AG09319 (cell line): ENCODE results near the gene ZNF223.
A peak's percentile ranks its signal among the peaks of the same experiment; 100 is the strongest.

ENCODE experiments used
- DNase-seq: peaks from one replicate; pipeline ENCODE4 v3.0.0-alpha.2; 2010; ENCODE audit warnings: low read depth; ENCODE audit errors: extremely low read depth
- CTCF ChIP-seq: IDR thresholded peaks from 2 replicates; pipeline ENCODE4 v1.5.1; 2011; ENCODE audit warnings: low read depth, mild to moderate bottlenecking, inconsistent platforms, low read length, moderate library complexity

ZNF223 gene

GRCh38 chr19:44071824-44072542 lies 20.1 kb downstream of the ZNF223 start, which contains the start of gene ZNF284:
Gene ZNF284, plus strand, starts transcription at chr19:44072159. Its CDS starts 4,231 bp downstream, at chr19:44076390.
- no peak for TF ChIP-seq CTCF
- peak; percentile 57 for DNase-seq

- DNase-seq: no peak
These were observed 20.9 kb downstream of the ZNF223 start for GRCh38 chr19:44072543-44073401.

GRCh38 chr19:44076325-44076724 lies 24.5 kb downstream of the ZNF223 start:
- no peak for TF ChIP-seq CTCF
- DNase-seq: no peak

More at GRCh38 chr19:44072543-44073401, 20.9 kb downstream of the ZNF223 start:
- peak; percentile 14 for TF ChIP-seq CTCF

- no peak for DNase-seq
- TF ChIP-seq CTCF: no peak
These were observed 40.3 kb downstream of the ZNF223 start for GRCh38 chr19:44092108-44092507.

GRCh38 chr19:44093931-44094765 lies 42.3 kb downstream of the ZNF223 start, which contains the start of gene ZNF224:
Gene ZNF224, plus strand, starts transcription at chr19:44094361. Its CDS starts 3,513 bp downstream, at chr19:44097874.
- DNase-seq: peak; percentile 61
- TF ChIP-seq CTCF: no peak

GRCh38 chr19:44107751-44108150 lies 55.9 kb downstream of the ZNF223 start:
- TF ChIP-seq CTCF: no peak
- no peak for DNase-seq
